ENCODE results near the gene RPP14. TPM values are rescaled to one million over a fixed set of nuclear protein-coding genes. Genes with fewer than 3 reads are reported as not detected.

The RPP14 gene
- total and polyA plus RNA-seq, 2 of the 4 experiments (the other 2 are of a cell fraction), result 6.6 to 7.8 TPM

DNA sequence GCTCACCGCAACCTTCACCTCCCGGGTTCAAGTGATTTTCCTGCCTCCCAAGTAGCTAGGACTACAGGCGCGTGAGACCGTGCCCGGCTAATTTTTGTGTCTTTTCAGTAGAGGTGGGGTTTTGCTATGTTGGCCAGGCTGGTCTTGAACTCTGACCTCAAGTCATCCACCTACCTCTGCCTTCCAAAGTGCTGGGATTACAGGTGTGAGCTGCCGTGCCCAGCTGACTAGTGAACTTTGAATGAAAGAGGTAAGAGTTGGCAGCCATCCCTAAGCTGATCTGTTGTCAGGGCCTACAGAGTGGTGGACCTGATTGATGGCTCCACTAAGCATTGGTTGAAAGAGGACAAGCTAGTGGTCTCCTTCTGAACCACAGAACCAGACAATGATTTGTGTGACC is 41.9 kb downstream of the RPP14 start:
- H3K56ac ChIP-seq (ENCODE audit: extremely low read depth, insufficient read depth, low read length), result no peak overlapping the region
- ChIA-PET POLR2A (ENCODE audit: unreplicated experiment) (no interaction called here), CTCF (no interaction called here)
- no peak overlapping the region for H4K5ac ChIP-seq (ENCODE audit: low read depth, low read length)
- dilution Hi-C loops (cut with HindIII; ENCODE audit: low sequenced_read_pairs, unreplicated experiment), result no loop called here
- peaks cover 24% of the 10 kb centered on the region for H3K9me1 ChIP-seq (ENCODE audit: insufficient read depth, low read length)
- in situ Hi-C loops (cut with MboI; ENCODE audit: low sequenced_read_pairs), result no loop called here
- no CpG with 5 or more reads among the region's 7 CpGs for WGBS, 2 experiments (ENCODE audit: extremely low coverage in 2 of 2, insufficient read length in 1 of 2)
- ATAC-seq (ENCODE audit: low read depth) (no peak), DNase-seq (no peak)
- peaks cover 11% of the 10 kb centered on the region for H3K4me1 ChIP-seq (ENCODE audit: control insufficient read depth, insufficient read depth, low read length)
- no peak overlapping the region for H2BK120ac ChIP-seq (ENCODE audit: low read depth, low read length)
- no peak overlapping the region for H4K91ac ChIP-seq (ENCODE audit: insufficient read depth, low read depth, low read length)
- no peak overlapping the region for H3K4me2 ChIP-seq (ENCODE audit: low read depth, low read length)
- no peak overlapping the region for H3K14ac ChIP-seq (replicated peaks; ENCODE audit: low read depth, low read length)
- H2BK15ac ChIP-seq (ENCODE audit: low read depth, low read length), result no peak overlapping the region
- H3K27me3 ChIP-seq (ENCODE audit: control insufficient read depth, insufficient read depth, low read length), result no peaks in the 10 kb centered on the region
- no peak overlapping the region for H2AFZ ChIP-seq (replicated peaks; ENCODE audit: low read length, poor library complexity)
- H3K9me3 ChIP-seq (ENCODE audit: control insufficient read depth, insufficient read depth, low read length), result no peaks in the 10 kb centered on the region
- no peak overlapping the region for H3K27ac ChIP-seq (ENCODE audit: insufficient read depth, low read length)
- no peak overlapping the region for H4K8ac ChIP-seq (ENCODE audit: low read depth in 2 of 2, low read length in 2 of 2)
- peaks cover 52 to 72% of the 10 kb centered on the region in 2 experiments for H3K79me1 ChIP-seq (ENCODE audit: low read depth in 1 of 2, low read length in 2 of 2)
- TF ChIP-seq, protein P1, sequence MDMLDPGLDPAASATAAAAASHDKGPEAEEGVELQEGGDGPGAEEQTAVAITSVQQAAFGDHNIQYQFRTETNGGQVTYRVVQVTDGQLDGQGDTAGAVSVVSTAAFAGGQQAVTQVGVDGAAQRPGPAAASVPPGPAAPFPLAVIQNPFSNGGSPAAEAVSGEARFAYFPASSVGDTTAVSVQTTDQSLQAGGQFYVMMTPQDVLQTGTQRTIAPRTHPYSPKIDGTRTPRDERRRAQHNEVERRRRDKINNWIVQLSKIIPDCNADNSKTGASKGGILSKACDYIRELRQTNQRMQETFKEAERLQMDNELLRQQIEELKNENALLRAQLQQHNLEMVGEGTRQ (IDR thresholded peaks at IDR 0.05; ENCODE audit: low read depth, low read length), result no peak
- TF ChIP-seq, protein P2, sequence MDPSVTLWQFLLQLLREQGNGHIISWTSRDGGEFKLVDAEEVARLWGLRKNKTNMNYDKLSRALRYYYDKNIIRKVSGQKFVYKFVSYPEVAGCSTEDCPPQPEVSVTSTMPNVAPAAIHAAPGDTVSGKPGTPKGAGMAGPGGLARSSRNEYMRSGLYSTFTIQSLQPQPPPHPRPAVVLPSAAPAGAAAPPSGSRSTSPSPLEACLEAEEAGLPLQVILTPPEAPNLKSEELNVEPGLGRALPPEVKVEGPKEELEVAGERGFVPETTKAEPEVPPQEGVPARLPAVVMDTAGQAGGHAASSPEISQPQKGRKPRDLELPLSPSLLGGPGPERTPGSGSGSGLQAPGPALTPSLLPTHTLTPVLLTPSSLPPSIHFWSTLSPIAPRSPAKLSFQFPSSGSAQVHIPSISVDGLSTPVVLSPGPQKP (IDR thresholded peaks at IDR 0.05; ENCODE audit: borderline replicate concordance, low read depth, low read length), result no peak
- TF ChIP-seq MXI1 (IDR thresholded peaks at IDR 0.05; ENCODE audit: borderline replicate concordance, low read depth, low read length) (no peak), BHLHE40 (IDR thresholded peaks at IDR 0.05; ENCODE audit: low read depth, low read length) (no peak), NFE2L2 (IDR thresholded peaks at IDR 0.05; ENCODE audit: low read depth, low read length) (no peak), FOS (IDR thresholded peaks at IDR 0.05; ENCODE audit: low read depth, low read length) (no peak), RFX5 (IDR thresholded peaks at IDR 0.05; ENCODE audit: low read depth, low read length) (no peak), RAD21 (IDR thresholded peaks at IDR 0.05; ENCODE audit: low read length) (no peak), POLR2A (IDR thresholded peaks at IDR 0.05; ENCODE audit: low read depth, low read length) (no peak), MAFK (IDR thresholded peaks at IDR 0.05; ENCODE audit: low read depth, low read length) (no peak), MAZ (IDR thresholded peaks at IDR 0.05; ENCODE audit: borderline replicate concordance, low read depth, low read length) (no peak), RCOR1 (IDR thresholded peaks at IDR 0.05; ENCODE audit: insufficient replicate concordance, low read length) (no peak), CEBPB (IDR thresholded peaks at IDR 0.05; ENCODE audit: low read depth, low read length) (no peak), CHD1 (IDR thresholded peaks at IDR 0.05; ENCODE audit: low read depth, low read length) (no peak), SMC3 (IDR thresholded peaks at IDR 0.05; ENCODE audit: low read depth, low read length) (no peak)
- TF ChIP-seq, protein P3, sequence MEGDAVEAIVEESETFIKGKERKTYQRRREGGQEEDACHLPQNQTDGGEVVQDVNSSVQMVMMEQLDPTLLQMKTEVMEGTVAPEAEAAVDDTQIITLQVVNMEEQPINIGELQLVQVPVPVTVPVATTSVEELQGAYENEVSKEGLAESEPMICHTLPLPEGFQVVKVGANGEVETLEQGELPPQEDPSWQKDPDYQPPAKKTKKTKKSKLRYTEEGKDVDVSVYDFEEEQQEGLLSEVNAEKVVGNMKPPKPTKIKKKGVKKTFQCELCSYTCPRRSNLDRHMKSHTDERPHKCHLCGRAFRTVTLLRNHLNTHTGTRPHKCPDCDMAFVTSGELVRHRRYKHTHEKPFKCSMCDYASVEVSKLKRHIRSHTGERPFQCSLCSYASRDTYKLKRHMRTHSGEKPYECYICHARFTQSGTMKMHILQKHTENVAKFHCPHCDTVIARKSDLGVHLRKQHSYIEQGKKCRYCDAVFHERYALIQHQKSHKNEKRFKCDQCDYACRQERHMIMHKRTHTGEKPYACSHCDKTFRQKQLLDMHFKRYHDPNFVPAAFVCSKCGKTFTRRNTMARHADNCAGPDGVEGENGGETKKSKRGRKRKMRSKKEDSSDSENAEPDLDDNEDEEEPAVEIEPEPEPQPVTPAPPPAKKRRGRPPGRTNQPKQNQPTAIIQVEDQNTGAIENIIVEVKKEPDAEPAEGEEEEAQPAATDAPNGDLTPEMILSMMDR (conservative IDR thresholded peaks at IDR 0.05; ENCODE audit: low read depth, low read length), result no peak
- H3K9ac ChIP-seq (ENCODE audit: low read depth, low read length), result no peak overlapping the region
- no peak overlapping the region for H2BK5ac ChIP-seq (ENCODE audit: low read depth, low read length, poor library complexity, severe bottlenecking)
- intact Hi-C loops (cut with micrococcal nuclease), result loop anchor here (1.0 kb wide), 1 partner anchor 25 kb away; no protein-coding TSS in a partner anchor
- H4K20me1 ChIP-seq (ENCODE audit: insufficient read depth, low read length), result peaks cover 20% of the 10 kb centered on the region; the same call in 1 of the 2 replicates
- H3K23ac ChIP-seq (ENCODE audit: low read depth, low read length), result no peak overlapping the region
- no peak overlapping the region for H3K4ac ChIP-seq (ENCODE audit: low read depth, low read length)
- H3K18ac ChIP-seq (ENCODE audit: low read depth, low read length), result no peak overlapping the region
- H2BK20ac ChIP-seq (ENCODE audit: low read depth, low read length), result no peak overlapping the region
- H3K4me3 ChIP-seq (ENCODE audit: insufficient read depth, low read depth, low read length), result no peak overlapping the region
- H2AK5ac ChIP-seq (ENCODE audit: low read depth, low read length), result no peak overlapping the region
- peaks cover 10% of the 10 kb centered on the region; the same call in 1 of the 2 replicates for H3K36me3 ChIP-seq (ENCODE audit: control insufficient read depth, insufficient read depth, low read length)
- no TSS peak for BruUV-seq (replicated peaks)
- H2AK9ac ChIP-seq (replicated peaks; ENCODE audit: low read depth, low read length, poor library complexity), result no peak overlapping the region
